Neural progenitor cell (in vitro differentiated cells): ENCODE results near the gene MCM3. TPM values are rescaled to one million over a fixed set of nuclear protein-coding genes. Genes with fewer than 3 reads are reported as not detected.

ENCODE experiments used
- DNase-seq: peaks from one replicate; pipeline ENCODE4 v3.0.0-alpha.2; 2016; ENCODE audit warnings: low spot score
- H2AFZ ChIP-seq: fragments of 200-600 bp; sonication (generic); replicated peaks from 2 replicates; pipeline ENCODE4 v1.6.1; 2016; ENCODE audit warnings: antibody characterized with exemption
- H3F3A ChIP-seq: fragments of 200-600 bp; sonication (generic); 2 replicates; pipeline ENCODE4 v1.6.1; 2016; ENCODE audit warnings: antibody characterized with exemption, low read depth
- H3K27ac ChIP-seq: fragments of 200-600 bp; sonication (generic); 2 replicates; pipeline ENCODE4 v1.5.1; 2016; ENCODE audit warnings: mild to moderate bottlenecking
- H3K27me3 ChIP-seq: fragments of 200-600 bp; sonication (generic); 2 replicates; pipeline ENCODE4 v1.6.1; 2016; ENCODE audit warnings: mild to moderate bottlenecking, moderate library complexity
- H3K36me3 ChIP-seq: fragments of 200-600 bp; sonication (generic); 2 replicates; pipeline ENCODE4 v1.5.1; 2016
- H3K4me1 ChIP-seq: fragments of 200-600 bp; sonication (generic); 2 replicates; pipeline ENCODE4 v1.6.1; 2016; ENCODE audit warnings: mixed run types
- H3K4me2 ChIP-seq: fragments of 200-600 bp; sonication (generic); 2 replicates; pipeline ENCODE4 v1.6.1; 2016
- H3K4me3 ChIP-seq: fragments of 200-600 bp; sonication (generic); 2 replicates; pipeline ENCODE4 v1.5.1; 2016
- H3K79me2 ChIP-seq: fragments of 200-600 bp; sonication (generic); 2 replicates; pipeline ENCODE4 v1.6.1; 2016; ENCODE audit warnings: low read depth
- H3K9ac ChIP-seq: fragments of 200-600 bp; sonication (generic); 2 replicates; pipeline ENCODE4 v1.6.1; 2016
- H3K9me3 ChIP-seq: fragments of 200-600 bp; sonication (generic); 2 replicates; pipeline ENCODE4 v1.5.1; 2016; ENCODE audit warnings: low read depth
- H4K20me1 ChIP-seq: fragments of 200-600 bp; sonication (generic); 2 replicates; pipeline ENCODE4 v1.6.1; 2016; ENCODE audit warnings: low read depth
- H3K27ac Mint-ChIP-seq: 3 replicates; pipeline ENCODE4 v1.8.0; 2021; ENCODE audit warnings: mixed read lengths
- H3K27me3 Mint-ChIP-seq: 2 replicates; pipeline ENCODE4 v1.8.0; 2022; ENCODE audit warnings: low read depth, mild to moderate bottlenecking, inconsistent platforms, moderate library complexity, mixed read lengths; ENCODE audit not compliant: insufficient read depth
- H3K36me3 Mint-ChIP-seq: 3 replicates; pipeline ENCODE4 v1.8.0; 2021; ENCODE audit warnings: mixed read lengths
- H3K4me1 Mint-ChIP-seq: 3 replicates; pipeline ENCODE4 v1.8.0; 2021; ENCODE audit warnings: mixed read lengths
- H3K4me3 Mint-ChIP-seq: 3 replicates; pipeline ENCODE4 v1.8.0; 2021; ENCODE audit warnings: mild to moderate bottlenecking, moderate library complexity, mixed read lengths
- H3K9me3 Mint-ChIP-seq: 3 replicates; pipeline ENCODE4 v1.8.0; 2020; ENCODE audit warnings: mixed read lengths
- CTCF ChIP-seq: fragments of 200-600 bp; sonication (generic); IDR thresholded peaks from 2 replicates; pipeline ENCODE4 v1.5.1; 2017; ENCODE audit warnings: antibody characterized with exemption, mild to moderate bottlenecking
- EZH2 ChIP-seq: fragments of 200-600 bp; sonication (generic); IDR thresholded peaks from 2 replicates; pipeline ENCODE4 v1.6.1; 2017; ENCODE audit warnings: antibody characterized with exemption, mild to moderate bottlenecking, moderate library complexity
- EZH2phosphoT487 ChIP-seq: fragments of 200-600 bp; sonication (generic); IDR thresholded peaks from 2 replicates; pipeline ENCODE4 v1.6.1; 2017; ENCODE audit warnings: antibody characterized with exemption
- total RNA-seq: library from RNA; depleted of rRNA; stranded (reverse); fragments of >200 nt; gene quantifications from 2 replicates; pipeline ENCODE4 v1.2.3, GENCODE V29; 2015; ENCODE audit warnings: low replicate concordance

The MCM3 gene
- total RNA-seq, 1 donor from 2014 or later = 224 TPM

GRCh38 chr6:52233005-52233404 is 51.5 kb downstream of the MCM3 start:
- H3K27ac ChIP-seq = no peak overlapping the region
- H2AFZ ChIP-seq = no peak overlapping the region
- H3K27me3 ChIP-seq = no peaks in the 10 kb centered on the region
- H4K20me1 ChIP-seq = no peaks in the 10 kb centered on the region
- no peaks in the 10 kb centered on the region for H3K4me1 ChIP-seq
- no peak for DNase-seq
- H3F3A ChIP-seq = no peaks in the 10 kb centered on the region
- no peak overlapping the region for H3K4me3 ChIP-seq
- no peak overlapping the region for H3K4me3 Mint-ChIP-seq
- H3K9me3 Mint-ChIP-seq = no peaks in the 10 kb centered on the region
- H3K36me3 Mint-ChIP-seq = no peaks in the 10 kb centered on the region
- peaks cover 4% of the 10 kb centered on the region for H3K4me1 Mint-ChIP-seq
- no peak overlapping the region for H3K9ac ChIP-seq
- H3K9me3 ChIP-seq = no peaks in the 10 kb centered on the region
- H3K36me3 ChIP-seq = no peaks in the 10 kb centered on the region
- TF ChIP-seq CTCF (no peak), EZH2 (no peak), EZH2phosphoT487 (no peak)
- H3K79me2 ChIP-seq = no peaks in the 10 kb centered on the region
- H3K27ac Mint-ChIP-seq = no peak overlapping the region
- H3K27me3 Mint-ChIP-seq = peaks cover 7% of the 10 kb centered on the region
- H3K4me2 ChIP-seq = no peak overlapping the region

- H4K20me1 ChIP-seq = no peaks in the 10 kb centered on the region
- no peak overlapping the region for H3K4me2 ChIP-seq
- H3K4me1 ChIP-seq = no peaks in the 10 kb centered on the region
- TF ChIP-seq EZH2phosphoT487 (no peak), EZH2 (no peak), CTCF (no peak)
- Mint-ChIP-seq H3K27ac (no peak overlapping the region), H3K4me3 (no peak overlapping the region), H3K4me1 (peaks cover 4% of the 10 kb centered on the region), H3K36me3 (no peaks in the 10 kb centered on the region), H3K9me3 (no peaks in the 10 kb centered on the region), H3K27me3 (peaks cover 5% of the 10 kb centered on the region)
- H3K9ac ChIP-seq = no peak overlapping the region
- H3K4me3 ChIP-seq = no peak overlapping the region
- H3K27me3 ChIP-seq = no peaks in the 10 kb centered on the region
- no peak overlapping the region for H3K27ac ChIP-seq
- H2AFZ ChIP-seq = peak overlapping the region; percentile 22
- no peaks in the 10 kb centered on the region for H3F3A ChIP-seq
- no peaks in the 10 kb centered on the region for H3K79me2 ChIP-seq
- no peak for DNase-seq
- no peaks in the 10 kb centered on the region for H3K36me3 ChIP-seq
- H3K9me3 ChIP-seq = no peaks in the 10 kb centered on the region
Observed at GRCh38 chr6:52231406-52232127, 53.0 kb downstream of the MCM3 start.

- H3K9me3 Mint-ChIP-seq = no peaks in the 10 kb centered on the region
- H3F3A ChIP-seq = no peaks in the 10 kb centered on the region
- H3K27me3 ChIP-seq = no peaks in the 10 kb centered on the region
- no peaks in the 10 kb centered on the region for H3K36me3 ChIP-seq
- no peaks in the 10 kb centered on the region for H3K9me3 ChIP-seq
- H2AFZ ChIP-seq = no peak overlapping the region
- peaks cover 7% of the 10 kb centered on the region for H3K27me3 Mint-ChIP-seq
- H3K4me1 ChIP-seq = no peaks in the 10 kb centered on the region
- no peak overlapping the region for H3K9ac ChIP-seq
- no peak overlapping the region for H3K27ac Mint-ChIP-seq
- H3K36me3 Mint-ChIP-seq = no peaks in the 10 kb centered on the region
- TF ChIP-seq EZH2phosphoT487 (no peak), EZH2 (no peak), CTCF (no peak)
- no peaks in the 10 kb centered on the region for H3K79me2 ChIP-seq
- H3K4me1 Mint-ChIP-seq = peaks cover 4% of the 10 kb centered on the region
- H3K4me2 ChIP-seq = no peak overlapping the region
- no peak overlapping the region for H3K4me3 Mint-ChIP-seq
- H3K4me3 ChIP-seq = no peak overlapping the region
- DNase-seq = no peak
- no peak overlapping the region for H3K27ac ChIP-seq
- H4K20me1 ChIP-seq = no peaks in the 10 kb centered on the region
Observed at GRCh38 chr6:52230685-52231084, 53.9 kb downstream of the MCM3 start.
